Sigmoid colon (tissue), 4 donors: Measurements from ENCODE around the gene ECHDC1.

Experiments
- EP300 ChIP-seq, 4 donors: sonication (generic); formaldehyde crosslinking; IDR thresholded peaks; one replicate each; pipeline ENCODE4 v1.6.1; 2017; ENCODE audit warnings: antibody characterized with exemption in 4 of 4
- POLR2A ChIP-seq, 2 donors: fragments of 450-650 bp; IDR thresholded peaks; one replicate each; pipeline ENCODE4 v1.6.1; 2016; ENCODE audit warnings: antibody characterized with exemption in 2 of 2, mild to moderate bottlenecking in 2 of 2, moderate library complexity in 2 of 2
- TF ChIP-seq, protein P1 (sequence below), 4 experiments: fragments of 450-650 bp in 3 of 4; fragments of 200-600 bp in 1 of 4; IDR thresholded peaks; one replicate each; pipeline ENCODE4 v1.5.1; 2016 to 2019; ENCODE audit warnings: antibody characterized with exemption in 4 of 4, mild to moderate bottlenecking in 3 of 4, moderate library complexity in 2 of 4

DNA sequence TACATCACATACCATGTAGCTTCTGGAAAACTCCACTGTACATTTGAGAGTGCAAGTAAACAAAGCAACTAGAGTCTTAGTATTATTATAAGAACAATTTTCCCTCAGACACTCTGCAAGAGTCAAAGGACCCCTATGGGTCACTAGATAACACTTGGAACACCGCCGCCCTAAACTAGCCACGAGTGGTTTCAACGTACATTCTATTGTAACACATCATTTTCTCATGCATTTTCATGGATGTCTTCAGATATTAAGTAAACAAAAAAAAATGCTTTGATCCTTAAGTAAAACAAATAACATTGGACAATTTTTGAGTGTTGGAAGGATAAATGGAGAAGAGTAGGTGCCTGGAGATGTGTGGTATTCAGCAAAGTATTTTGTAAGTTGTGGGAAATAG, 79.9 kb downstream of the ECHDC1 start:
- TF ChIP-seq, protein P1, sequence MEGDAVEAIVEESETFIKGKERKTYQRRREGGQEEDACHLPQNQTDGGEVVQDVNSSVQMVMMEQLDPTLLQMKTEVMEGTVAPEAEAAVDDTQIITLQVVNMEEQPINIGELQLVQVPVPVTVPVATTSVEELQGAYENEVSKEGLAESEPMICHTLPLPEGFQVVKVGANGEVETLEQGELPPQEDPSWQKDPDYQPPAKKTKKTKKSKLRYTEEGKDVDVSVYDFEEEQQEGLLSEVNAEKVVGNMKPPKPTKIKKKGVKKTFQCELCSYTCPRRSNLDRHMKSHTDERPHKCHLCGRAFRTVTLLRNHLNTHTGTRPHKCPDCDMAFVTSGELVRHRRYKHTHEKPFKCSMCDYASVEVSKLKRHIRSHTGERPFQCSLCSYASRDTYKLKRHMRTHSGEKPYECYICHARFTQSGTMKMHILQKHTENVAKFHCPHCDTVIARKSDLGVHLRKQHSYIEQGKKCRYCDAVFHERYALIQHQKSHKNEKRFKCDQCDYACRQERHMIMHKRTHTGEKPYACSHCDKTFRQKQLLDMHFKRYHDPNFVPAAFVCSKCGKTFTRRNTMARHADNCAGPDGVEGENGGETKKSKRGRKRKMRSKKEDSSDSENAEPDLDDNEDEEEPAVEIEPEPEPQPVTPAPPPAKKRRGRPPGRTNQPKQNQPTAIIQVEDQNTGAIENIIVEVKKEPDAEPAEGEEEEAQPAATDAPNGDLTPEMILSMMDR (IDR thresholded peaks at IDR 0.05): no peak
- TF ChIP-seq POLR2A (IDR thresholded peaks at IDR 0.05): no peak
- TF ChIP-seq EP300 (IDR thresholded peaks at IDR 0.05): no peak
